Stomach (tissue), 9 donors: ENCODE results near the gene CADM2. TPM values are rescaled to one million over a fixed set of nuclear protein-coding genes. Genes with fewer than 3 reads are reported as not detected.

Experiments used
- DNase-seq, 2 donors: peaks; one replicate each; pipeline versions ENCODE4 v3.0.0 to v3.0.0-alpha.2; 2013 to 2019
- H3K27ac ChIP-seq, 5 donors: fragments of 200-600 bp in 4 of 5; sonication (generic) in 4 of 5; one replicate each; pipeline ENCODE4 v1.5.1; 2013 to 2019; ENCODE audit warnings: mild to moderate bottlenecking in 1 of 5, moderate library complexity in 1 of 5
- H3K27me3 ChIP-seq, 3 donors: fragments of 200-600 bp; sonication (generic); one replicate each; pipeline ENCODE4 v1.5.1; 2017 to 2019; ENCODE audit warnings: mixed run types in 1 of 3
- H3K36me3 ChIP-seq, 4 donors: fragments of 200-600 bp; sonication (generic); 1 replicate in 3 of 4; 2 replicates in 1 of 4; pipeline ENCODE4 v1.5.1; 2016 to 2019
- H3K4me1 ChIP-seq, 4 donors: fragments of 200-600 bp; sonication (generic); one replicate each; pipeline ENCODE4 v1.5.1; 2016 to 2019
- H3K4me3 ChIP-seq, 4 donors: fragments of 200-600 bp; sonication (generic) in 3 of 4; one replicate each; pipeline ENCODE4 v1.5.1; 2016 to 2019; ENCODE audit warnings: mild to moderate bottlenecking in 1 of 4
- H3K9me3 ChIP-seq, 4 donors: fragments of 200-600 bp; sonication (generic); one replicate each; pipeline ENCODE4 v1.5.1; 2016 to 2019
- EP300 ChIP-seq: sonication (generic); formaldehyde crosslinking; IDR thresholded peaks from one replicate; pipeline ENCODE4 v1.6.1; 2017; ENCODE audit warnings: antibody characterized with exemption
- POLR2A ChIP-seq, 4 donors: fragments of 450-650 bp; IDR thresholded peaks; one replicate each; pipeline ENCODE4 v1.6.1; 2016; ENCODE audit warnings: antibody characterized with exemption in 4 of 4, control low read depth in 2 of 4, mild to moderate bottlenecking in 1 of 4, moderate library complexity in 1 of 4
- POLR2AphosphoS5 ChIP-seq, 3 donors: sonication (generic); formaldehyde crosslinking; IDR thresholded peaks; one replicate each; pipeline ENCODE4 v1.6.1; 2016; ENCODE audit warnings: antibody characterized with exemption in 3 of 3
- WGBS, 5 donors: extraction: QIAGEN DNeasy Blood & Tissue Kit in 3 of 5; methylation state at CpG; one replicate each; pipeline versions ENCODE4 v1.1.5 to v1.1.7; 2013 to 2018; 5-methylcytosine and 5-hydroxymethylcytosine counted together
- intact Hi-C: fragments of 100-400 bp; cut with DNase I; formaldehyde crosslinking; loops from one replicate; pipeline ENCODE4 v1.15.1; 2023; ENCODE audit warnings: low total_unique reads
- polyA plus RNA-seq, 3 donors: library from polyadenylated mRNA; stranded (reverse); fragments of 200-250 nt; gene quantifications; one replicate each; pipeline ENCODE4 v1.2.3, GENCODE V29; 2013
- total RNA-seq, 5 donors: library from RNA; depleted of rRNA; stranded (reverse); fragments of >200 nt; gene quantifications; one replicate each; pipeline versions ENCODE4 v1.1.0 to v1.2.3, GENCODE V29; 2014 to 2016
- TF ChIP-seq, protein P1 (sequence below), 7 experiments: fragments of 450-650 bp in 4 of 7; fragments of 200-600 bp in 3 of 7; sonication (generic) in 3 of 7; IDR thresholded peaks; one replicate each; pipeline ENCODE4 v1.5.1; 2016 to 2019; ENCODE audit warnings: antibody characterized with exemption in 7 of 7, control low read depth in 2 of 7, mild to moderate bottlenecking in 1 of 7
- donor health status: healthy with polysubstance abuse.
- donor health status: Bipolar disorder and iron deficiency.
- donor health status: healthy.

CADM2 gene
- total and polyA plus RNA-seq, 8 donors = 0.29 to 8.1 (median 2.0) TPM; not detected in 1

- H3K9me3 ChIP-seq = no peaks in the 10 kb centered on the region
- H3K4me1 ChIP-seq = no peaks in the 10 kb centered on the region
- H3K4me3 ChIP-seq = no peak overlapping the region
- WGBS, 5 donors = 43 to 59% (median 52%) methylated on average over 3 of the region's 3 CpGs
- TF ChIP-seq EP300 (no peak), POLR2AphosphoS5 (IDR thresholded peaks at IDR 0.05) (no peak), POLR2A (IDR thresholded peaks at IDR 0.05) (no peak)
- TF ChIP-seq, protein P1, sequence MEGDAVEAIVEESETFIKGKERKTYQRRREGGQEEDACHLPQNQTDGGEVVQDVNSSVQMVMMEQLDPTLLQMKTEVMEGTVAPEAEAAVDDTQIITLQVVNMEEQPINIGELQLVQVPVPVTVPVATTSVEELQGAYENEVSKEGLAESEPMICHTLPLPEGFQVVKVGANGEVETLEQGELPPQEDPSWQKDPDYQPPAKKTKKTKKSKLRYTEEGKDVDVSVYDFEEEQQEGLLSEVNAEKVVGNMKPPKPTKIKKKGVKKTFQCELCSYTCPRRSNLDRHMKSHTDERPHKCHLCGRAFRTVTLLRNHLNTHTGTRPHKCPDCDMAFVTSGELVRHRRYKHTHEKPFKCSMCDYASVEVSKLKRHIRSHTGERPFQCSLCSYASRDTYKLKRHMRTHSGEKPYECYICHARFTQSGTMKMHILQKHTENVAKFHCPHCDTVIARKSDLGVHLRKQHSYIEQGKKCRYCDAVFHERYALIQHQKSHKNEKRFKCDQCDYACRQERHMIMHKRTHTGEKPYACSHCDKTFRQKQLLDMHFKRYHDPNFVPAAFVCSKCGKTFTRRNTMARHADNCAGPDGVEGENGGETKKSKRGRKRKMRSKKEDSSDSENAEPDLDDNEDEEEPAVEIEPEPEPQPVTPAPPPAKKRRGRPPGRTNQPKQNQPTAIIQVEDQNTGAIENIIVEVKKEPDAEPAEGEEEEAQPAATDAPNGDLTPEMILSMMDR (IDR thresholded peaks at IDR 0.05) = no peak
- no peak overlapping the region for H3K27ac ChIP-seq
- H3K36me3 ChIP-seq = no peaks in the 10 kb centered on the region
- no peak for DNase-seq
- intact Hi-C loops = no loop called here
- H3K27me3 ChIP-seq = no peaks in the 10 kb centered on the region
Observed at GRCh38 chr3:85476891-85477495, 518.2 kb downstream of the CADM2 start.

GRCh38 chr3:85481411-85482212 is 522.8 kb downstream of the CADM2 start:
- Histone ChIP-seq H3K9me3 (no peaks in the 10 kb centered on the region), H3K27ac (no peak overlapping the region), H3K4me3 (no peak overlapping the region), H3K27me3 (no peaks in the 10 kb centered on the region), H3K36me3 (no peaks in the 10 kb centered on the region), H3K4me1 (no peaks in the 10 kb centered on the region)
- DNase-seq = no peak
- intact Hi-C loops = no loop called here
- TF ChIP-seq EP300 (no peak), POLR2AphosphoS5 (IDR thresholded peaks at IDR 0.05) (no peak), POLR2A (IDR thresholded peaks at IDR 0.05) (no peak)
- TF ChIP-seq, protein P1 (IDR thresholded peaks at IDR 0.05) = no peak
- 78 to 87% (median 82%) methylated on average over 5 of the region's 5 CpGs for WGBS, 5 donors

DNA sequence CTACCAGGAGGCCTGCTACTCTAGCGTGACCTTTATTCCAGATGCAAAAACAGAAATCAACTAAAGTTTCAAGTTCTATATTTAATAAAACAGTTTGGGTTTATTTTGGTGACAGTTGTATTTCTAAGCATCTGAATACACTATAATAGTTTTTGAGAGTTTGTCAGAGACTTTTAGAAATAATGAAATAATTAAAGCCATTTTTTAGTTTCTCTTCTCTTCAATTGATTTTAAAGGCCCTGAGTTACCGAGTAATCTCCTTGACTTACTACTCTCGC is 523.4 kb downstream of the CADM2 start:
- intact Hi-C loops = no loop called here
- no peak overlapping the region for H3K27ac ChIP-seq
- TF ChIP-seq POLR2AphosphoS5 (IDR thresholded peaks at IDR 0.05) (no peak), EP300 (no peak), POLR2A (IDR thresholded peaks at IDR 0.05) (no peak)
- TF ChIP-seq, protein P1 (IDR thresholded peaks at IDR 0.05) = no peak
- no peak for DNase-seq
- H3K36me3 ChIP-seq = no peaks in the 10 kb centered on the region
- no peaks in the 10 kb centered on the region for H3K9me3 ChIP-seq
- no peaks in the 10 kb centered on the region for H3K4me1 ChIP-seq
- 81 to 91% (median 88%) methylated on average over 3 of the region's 3 CpGs for WGBS, 5 donors
- no peaks in the 10 kb centered on the region for H3K27me3 ChIP-seq
- no peak overlapping the region for H3K4me3 ChIP-seq

DNA sequence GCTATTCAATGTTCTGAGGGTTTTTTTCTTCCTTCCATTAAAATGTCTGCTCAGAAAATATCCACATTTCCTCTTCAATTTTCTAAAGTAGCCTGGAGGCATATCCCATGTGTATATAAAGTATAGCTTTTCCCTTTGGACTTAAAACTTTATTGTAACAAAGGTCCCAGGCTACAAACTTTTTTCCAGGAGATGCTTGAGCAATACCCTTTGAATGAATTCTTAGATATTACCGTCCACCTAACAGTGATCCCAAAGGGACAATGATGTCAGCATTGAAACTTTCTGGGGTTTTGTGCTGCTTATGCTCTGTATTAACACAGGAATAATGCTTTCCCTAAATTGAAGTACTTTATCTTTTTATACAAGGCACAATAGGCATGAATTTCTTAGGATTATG is 525.2 kb downstream of the CADM2 start:
- no peaks in the 10 kb centered on the region for H3K27me3 ChIP-seq
- H3K4me3 ChIP-seq = no peak overlapping the region
- no peak overlapping the region for H3K27ac ChIP-seq
- H3K4me1 ChIP-seq = no peaks in the 10 kb centered on the region
- no peaks in the 10 kb centered on the region for H3K36me3 ChIP-seq
- DNase-seq = no peak
- TF ChIP-seq POLR2AphosphoS5 (IDR thresholded peaks at IDR 0.05) (no peak), EP300 (no peak), POLR2A (IDR thresholded peaks at IDR 0.05) (no peak)
- TF ChIP-seq, protein P1 (IDR thresholded peaks at IDR 0.05) = no peak
- intact Hi-C loops = no loop called here
- WGBS, 5 donors = 88 to 100% (median 93%) methylated on average over 1 of the region's 1 CpG
- no peaks in the 10 kb centered on the region for H3K9me3 ChIP-seq
